K562 (cell line): ENCODE measurements around the gene SACM1L. TPM values are rescaled to one million over a fixed set of nuclear protein-coding genes. Genes with fewer than 3 reads are reported as not detected.

Experiments
- ARID3A ChIP-seq: IDR thresholded peaks from 2 replicates; pipeline ENCODE4 v1.6.1; 2012; ENCODE audit warnings: low read depth, low read length, improper control_type of control experiment, borderline replicate concordance
- EP400 ChIP-seq: fragments of 450-650 bp; IDR thresholded peaks from 2 replicates; pipeline ENCODE4 v1.6.1; 2017; ENCODE audit warnings: antibody characterized with exemption, mild to moderate bottlenecking, moderate library complexity
- ESRRA ChIP-seq: fragments of 450-650 bp; IDR thresholded peaks from 2 replicates; pipeline ENCODE4 v1.6.1; 2014; ENCODE audit warnings: low read depth, mild to moderate bottlenecking, moderate library complexity, borderline replicate concordance
- MAFF ChIP-seq: IDR thresholded peaks from 2 replicates; pipeline ENCODE4 v1.6.1; 2012; ENCODE audit warnings: low read length, improper control_type of control experiment
- RAD21 ChIP-seq, 2 experiments: fragments of 250-450 bp in 1 of 2; fragments of 450-650 bp in 1 of 2; sonication (Bioruptor Pico) in 1 of 2; formaldehyde crosslinking in 1 of 2; IDR thresholded peaks in 1 of 2; conservative IDR thresholded peaks in 1 of 2; 2 replicates each; pipeline versions ENCODE4 v1.4.0 to v1.8.0; 2020 to 2022; ENCODE audit warnings: mild to moderate bottlenecking in 2 of 2, moderate library complexity in 1 of 2
- SMAD4 ChIP-seq: fragments of 250-450 bp; sonication (Bioruptor Pico); conservative IDR thresholded peaks from 2 replicates; pipeline ENCODE4 v1.8.0; 2021; ENCODE audit warnings: inconsistent platforms, mild to moderate bottlenecking, moderate library complexity
- SMARCA5 ChIP-seq: fragments of 450-650 bp; IDR thresholded peaks from 2 replicates; pipeline ENCODE4 v1.6.1; 2016
- ZFP36 ChIP-seq: fragments of 150-350 bp; IDR thresholded peaks from 2 replicates; pipeline ENCODE4 v1.6.1; 2018; ENCODE audit warnings: low read length, low read depth; ENCODE audit not compliant: partially characterized antibody
- ZFX ChIP-seq: sonication (generic); formaldehyde crosslinking; IDR thresholded peaks from 2 replicates; pipeline ENCODE4 v1.8.0; 2022; ENCODE audit warnings: mild to moderate bottlenecking, missing genetic modification reagents, moderate library complexity
- ZNF407 ChIP-seq: fragments of 450-650 bp; IDR thresholded peaks from 2 replicates; pipeline ENCODE4 v1.6.1; 2016; ENCODE audit warnings: low read depth
- ZSCAN29 ChIP-seq: fragments of 450-650 bp; IDR thresholded peaks from 2 replicates; pipeline ENCODE4 v1.6.1; 2017
- polyA plus RNA-seq, 8 experiments: library from polyadenylated mRNA; depleted of rRNA in 4 of 8; stranded (reverse) in 5 of 8; unstranded in 3 of 8; fragments of >200 nt; fragmentation: Nextera tagmentation in 2 of 8; fragmentation: Illumina TruSeq in 1 of 8; extraction: Ambion mirVana in 2 of 8; extraction: Trizol in 1 of 8; gene quantifications; 2 replicates each; pipeline versions ENCODE4 v1.2.1 to v1.2.3, GENCODE V29; 2011 to 2014; ENCODE audit warnings: inconsistent platforms in 1 of 8, missing spikeins in 1 of 8
- total RNA-seq, 7 experiments: library from RNA; depleted of rRNA in 6 of 7; stranded (reverse); fragments of >200 nt in 6 of 7; fragmentation: Illumina TruSeq in 2 of 7; extraction: Trizol in 2 of 7; gene quantifications; 2 replicates each; pipeline versions ENCODE4 v1.2.1 to v1.2.3, GENCODE V29; 2011 to 2021; ENCODE audit warnings: low replicate concordance in 1 of 7
- TF ChIP-seq, protein P1 (sequence below): fragments of 450-650 bp; IDR thresholded peaks from 2 replicates; pipeline ENCODE4 v1.7.1; 2018; ENCODE audit warnings: mild to moderate bottlenecking, low read depth; ENCODE audit not compliant: partially characterized antibody
- TF ChIP-seq, protein P2 (sequence below): fragments of 450-650 bp; formaldehyde crosslinking; IDR thresholded peaks from 2 replicates; pipeline ENCODE4 v1.4.0; 2022; ENCODE audit warnings: missing genetic modification characterization

Gene SACM1L
- total and polyA plus RNA-seq, 9 of the 15 experiments (the other 6 are each of a cell fraction or from before 2014, with no cell fraction given), result 25.7 to 67.2 (median 40.3) TPM

- TF ChIP-seq, protein P1, sequence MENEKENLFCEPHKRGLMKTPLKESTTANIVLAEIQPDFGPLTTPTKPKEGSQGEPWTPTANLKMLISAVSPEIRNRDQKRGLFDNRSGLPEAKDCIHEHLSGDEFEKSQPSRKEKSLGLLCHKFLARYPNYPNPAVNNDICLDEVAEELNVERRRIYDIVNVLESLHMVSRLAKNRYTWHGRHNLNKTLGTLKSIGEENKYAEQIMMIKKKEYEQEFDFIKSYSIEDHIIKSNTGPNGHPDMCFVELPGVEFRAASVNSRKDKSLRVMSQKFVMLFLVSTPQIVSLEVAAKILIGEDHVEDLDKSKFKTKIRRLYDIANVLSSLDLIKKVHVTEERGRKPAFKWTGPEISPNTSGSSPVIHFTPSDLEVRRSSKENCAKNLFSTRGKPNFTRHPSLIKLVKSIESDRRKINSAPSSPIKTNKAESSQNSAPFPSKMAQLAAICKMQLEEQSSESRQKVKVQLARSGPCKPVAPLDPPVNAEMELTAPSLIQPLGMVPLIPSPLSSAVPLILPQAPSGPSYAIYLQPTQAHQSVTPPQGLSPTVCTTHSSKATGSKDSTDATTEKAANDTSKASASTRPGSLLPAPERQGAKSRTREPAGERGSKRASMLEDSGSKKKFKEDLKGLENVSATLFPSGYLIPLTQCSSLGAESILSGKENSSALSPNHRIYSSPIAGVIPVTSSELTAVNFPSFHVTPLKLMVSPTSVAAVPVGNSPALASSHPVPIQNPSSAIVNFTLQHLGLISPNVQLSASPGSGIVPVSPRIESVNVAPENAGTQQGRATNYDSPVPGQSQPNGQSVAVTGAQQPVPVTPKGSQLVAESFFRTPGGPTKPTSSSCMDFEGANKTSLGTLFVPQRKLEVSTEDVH, result peak; percentile 63
- peak; percentile 100 for TF ChIP-seq ZFP36
- TF ChIP-seq MAFF, result peak; percentile 52; the same call in 1 of the 2 replicates
- TF ChIP-seq RAD21 (CRISPR knock-in tag; conservative IDR thresholded peaks at IDR 0.05 in 1 of 2, IDR thresholded peaks at IDR 0.05 in 1 of 2), result 0 out of 4 replicates have a peak, but pooled peaks of 1 of the 2 experiments have one; percentile 5
- TF ChIP-seq EP400, result peak; percentile 46; the same call in 1 of the 2 replicates
- peak; percentile 28; the same call in 1 of the 2 replicates for TF ChIP-seq ZFX (CRISPR knock-in tag)
- peak; percentile 35; the same call in 1 of the 2 replicates for TF ChIP-seq SMAD4 (CRISPR knock-in tag)
- TF ChIP-seq SMARCA5, result peak; percentile 99
- no peak for TF ChIP-seq ZSCAN29
- TF ChIP-seq ESRRA, result peak; percentile 37; the same call in 1 of the 2 replicates
- peak; percentile 91; the same call in 1 of the 2 replicates for TF ChIP-seq ARID3A
- TF ChIP-seq, protein P2, sequence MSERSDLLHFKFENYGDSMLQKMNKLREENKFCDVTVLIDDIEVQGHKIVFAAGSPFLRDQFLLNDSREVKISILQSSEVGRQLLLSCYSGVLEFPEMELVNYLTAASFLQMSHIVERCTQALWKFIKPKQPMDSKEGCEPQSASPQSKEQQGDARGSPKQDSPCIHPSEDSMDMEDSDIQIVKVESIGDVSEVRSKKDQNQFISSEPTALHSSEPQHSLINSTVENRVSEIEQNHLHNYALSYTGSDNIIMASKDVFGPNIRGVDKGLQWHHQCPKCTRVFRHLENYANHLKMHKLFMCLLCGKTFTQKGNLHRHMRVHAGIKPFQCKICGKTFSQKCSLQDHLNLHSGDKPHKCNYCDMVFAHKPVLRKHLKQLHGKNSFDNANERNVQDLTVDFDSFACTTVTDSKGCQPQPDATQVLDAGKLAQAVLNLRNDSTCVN (CRISPR knock-in tag), result peak; percentile 90
- peak; percentile 43; the same call in 1 of the 2 replicates for TF ChIP-seq ZNF407
Measured at GRCh38 chr3:45640091-45640507, 49.1 kb upstream of the SACM1L start (continued).
